Erythroblast (primary cell): ENCODE measurements around the gene NDUFV2.
"Not testable (repeated sequence)": the region's sequence is repeated elsewhere in the genome, so short reads cannot be mapped to it uniquely, and the experiment has no call there.

ENCODE experiments used
- GATA1 ChIP-seq: IDR thresholded peaks from 2 replicates; pipeline ENCODE4 v1.6.1; 2011; ENCODE audit warnings: low read depth, mild to moderate bottlenecking, control low read depth, low read length, moderate library complexity
- POLR2A ChIP-seq: IDR thresholded peaks from 2 replicates; pipeline ENCODE4 v1.6.1; 2011; ENCODE audit warnings: mild to moderate bottlenecking, low read length

DNA sequence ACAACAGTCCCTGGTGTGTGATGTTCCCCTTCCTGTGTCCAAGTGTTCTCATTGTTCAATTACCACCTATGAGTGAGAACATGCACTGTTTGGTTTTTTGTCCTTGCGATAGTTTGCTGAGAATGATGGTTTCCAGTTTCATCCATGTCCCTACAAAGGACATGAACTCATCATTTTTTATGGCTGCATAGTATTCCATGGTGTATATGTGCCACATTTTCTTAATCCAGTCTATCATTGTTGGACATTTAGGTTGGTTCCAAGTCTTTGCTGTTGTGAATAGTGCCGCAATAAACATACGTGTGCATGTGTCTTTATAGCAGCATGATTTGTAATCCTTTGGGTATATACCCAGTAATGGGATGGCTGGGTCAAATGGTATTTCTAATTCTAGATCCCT is 63.4 kb downstream of the NDUFV2 start:
- not testable (repeated sequence) for TF ChIP-seq POLR2A, GATA1
